ENCODE data around the gene CLEC2A. TPM values are rescaled to one million over a fixed set of nuclear protein-coding genes. Genes with fewer than 3 reads are reported as not detected.

The CLEC2A gene
- total RNA-seq, 2 experiments from 2014 or later: not detected

DNA sequence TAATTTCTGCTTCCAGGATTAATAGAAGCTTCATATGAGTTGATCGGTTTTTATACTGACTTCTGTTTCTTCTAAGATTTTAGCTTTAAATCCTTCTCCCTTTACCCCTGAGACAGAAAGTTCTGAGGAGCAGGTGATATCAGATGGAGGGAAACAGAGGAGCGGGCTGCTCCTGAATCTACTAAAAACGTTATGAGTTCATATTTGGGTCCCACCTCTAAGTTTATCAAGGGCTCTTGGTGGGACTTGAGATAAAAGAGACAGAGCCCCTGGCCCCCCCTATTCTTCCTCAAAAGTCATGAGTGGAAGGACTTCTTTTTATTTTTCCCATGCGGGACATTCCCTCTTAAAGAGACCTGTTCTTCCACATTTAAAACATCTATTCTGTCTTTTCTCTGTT lies 23.8 kb downstream of the CLEC2A start:
- POLR2A ChIA-PET: interaction anchor here (0.5 to 1.2 kb wide), 3 partner anchors 41 to 1633 kb away, joined by 3 read pairs; no protein-coding TSS in a partner anchor

DNA sequence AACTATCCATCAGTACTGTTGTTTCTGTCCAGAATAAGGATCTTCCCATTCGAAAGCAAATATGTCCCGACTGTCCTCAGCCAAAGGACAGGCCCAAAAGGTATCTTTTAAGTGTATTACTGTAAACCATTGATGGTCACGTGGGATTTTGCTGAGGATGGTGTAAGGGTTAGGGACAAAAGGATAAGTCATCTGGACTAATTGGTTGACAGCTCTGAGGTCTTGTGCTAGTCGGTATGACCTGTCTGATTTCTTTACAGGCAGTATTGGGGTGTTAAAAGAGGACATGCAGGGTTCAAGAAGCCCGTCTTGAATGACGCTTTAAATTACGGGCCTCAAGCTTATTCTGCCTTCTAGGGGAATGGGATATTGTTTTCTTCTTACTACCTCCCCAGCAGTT lies 24.4 kb downstream of the CLEC2A start:
- ATAC-seq (no peak), DNase-seq (no peak)
- Mint-ChIP-seq H3K4me1 (ENCODE audit: low read depth) (peaks cover 58% of the 10 kb centered on the region), H3K4me3 (no peak overlapping the region), H3K27ac (peak overlapping the region; percentile 89), H3K9me3 (ENCODE audit: insufficient read depth) (peaks cover 83% of the 10 kb centered on the region), H3K36me3 (ENCODE audit: low read depth) (peaks cover 89% of the 10 kb centered on the region), H3K27me3 (ENCODE audit: low read depth) (no peaks in the 10 kb centered on the region)
- POLR2A ChIA-PET: interaction anchor here (0.5 to 1.2 kb wide), 3 partner anchors 41 to 1634 kb away, joined by 3 read pairs; no protein-coding TSS in a partner anchor
- CTCF ChIA-PET: interaction anchor here (0.9 to 3.4 kb wide), 9 partner anchors 13 to 165 kb away, joined by 3 to 20 read pairs (median 4); no protein-coding TSS in a partner anchor

More for the DNA sequence above, 23.8 kb downstream of the CLEC2A start:
- CTCF ChIA-PET: interaction anchor here (0.9 to 2.7 kb wide), 7 partner anchors 12 to 165 kb away, joined by 3 to 13 read pairs (median 4); no protein-coding TSS in a partner anchor
- no peak overlapping the region for H3K27ac Mint-ChIP-seq
- no peaks in the 10 kb centered on the region for H3K27me3 Mint-ChIP-seq (ENCODE audit: low read depth)
- H3K9me3 Mint-ChIP-seq (ENCODE audit: insufficient read depth): peaks cover 79% of the 10 kb centered on the region
- peaks cover 60% of the 10 kb centered on the region for H3K4me1 Mint-ChIP-seq (ENCODE audit: low read depth)
- H3K4me3 Mint-ChIP-seq: no peak overlapping the region
- no peak for ATAC-seq
- DNase-seq: no peak
- peaks cover 84% of the 10 kb centered on the region for H3K36me3 Mint-ChIP-seq (ENCODE audit: low read depth)

DNA sequence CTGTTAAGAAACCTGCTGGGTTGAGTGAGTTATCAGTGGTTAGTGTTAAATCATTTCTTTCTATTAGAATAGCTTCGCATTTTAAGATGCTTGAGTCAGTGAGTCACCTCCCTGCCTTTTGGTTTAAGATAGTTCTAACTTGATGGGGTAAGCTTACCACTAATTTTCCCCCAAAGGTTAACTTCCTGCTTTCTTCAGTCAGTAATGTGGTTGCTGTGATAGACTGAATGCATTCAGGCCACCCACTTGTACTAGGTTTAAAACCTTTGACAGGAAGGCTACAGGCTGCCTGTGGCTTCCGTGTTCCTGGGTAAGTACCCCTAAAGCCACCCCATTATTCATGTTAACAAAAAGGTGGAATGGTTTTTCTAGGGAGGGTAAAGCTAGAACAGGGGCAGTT lies 25.3 kb downstream of the CLEC2A start:
- Mint-ChIP-seq H3K4me1 (ENCODE audit: low read depth) (peaks cover 52% of the 10 kb centered on the region), H3K27me3 (ENCODE audit: low read depth) (no peaks in the 10 kb centered on the region), H3K4me3 (peak overlapping the region; percentile 55), H3K9me3 (ENCODE audit: insufficient read depth) (peaks cover 86% of the 10 kb centered on the region), H3K36me3 (ENCODE audit: low read depth) (peaks cover 85% of the 10 kb centered on the region), H3K27ac (peak overlapping the region; percentile 89)
- DNase-seq (peak; percentile 70), ATAC-seq (peak; percentile 97)
- ChIA-PET POLR2A (interaction anchor here (0.6 to 2.1 kb wide), 4 partner anchors 36 to 305 kb away, joined by 3 to 9 read pairs (median 4); partner anchors contain the start of gene CLEC2B), CTCF (interaction anchor here (0.7 to 4.2 kb wide), 19 partner anchors 9 to 164 kb away, joined by 3 to 20 read pairs (median 4); partner anchors contain the start of gene CLEC12B)

DNA sequence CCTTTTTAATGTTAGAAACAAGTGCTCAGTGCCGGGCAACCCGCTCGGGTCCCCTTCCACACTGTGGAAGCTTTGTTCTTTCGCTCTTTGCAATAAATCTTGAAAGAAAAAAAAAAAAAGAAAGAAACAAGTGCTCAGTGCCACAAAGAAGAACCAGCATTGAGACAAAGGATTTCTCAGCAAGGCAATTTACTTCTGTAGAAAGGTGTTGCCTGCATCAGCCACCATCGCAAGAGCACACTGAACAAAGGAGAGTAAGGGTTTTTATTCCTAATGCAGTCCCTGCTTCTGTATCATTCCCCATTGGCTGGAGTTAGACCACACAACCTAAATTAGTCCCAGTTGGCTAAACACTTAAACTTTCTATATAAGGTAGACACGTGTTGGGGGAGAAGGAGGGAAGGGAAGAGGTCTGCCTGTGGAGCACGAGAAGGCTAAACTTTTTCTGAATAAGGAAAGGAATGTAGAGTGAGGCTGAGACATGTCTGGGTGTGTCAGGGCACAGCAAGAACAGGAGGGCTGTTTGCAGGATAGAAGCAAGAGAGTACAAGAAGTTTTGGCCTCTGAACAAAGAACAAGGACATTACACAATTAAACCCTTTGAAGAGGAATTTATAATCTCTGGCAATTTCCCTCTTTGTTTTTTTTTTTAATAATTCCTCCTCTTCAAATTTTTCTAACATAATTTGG lies 29.5 kb downstream of the CLEC2A start:
- Mint-ChIP-seq H3K36me3 (ENCODE audit: low read depth) (peaks cover 56% of the 10 kb centered on the region), H3K27ac (no peak overlapping the region), H3K27me3 (ENCODE audit: low read depth) (no peaks in the 10 kb centered on the region), H3K4me1 (ENCODE audit: low read depth) (peaks cover 31% of the 10 kb centered on the region), H3K4me3 (no peak overlapping the region), H3K9me3 (ENCODE audit: insufficient read depth) (peaks cover 46% of the 10 kb centered on the region)
- ChIA-PET CTCF (no interaction called here), POLR2A (no interaction called here)
- DNase-seq (no peak), ATAC-seq (no peak)

DNA sequence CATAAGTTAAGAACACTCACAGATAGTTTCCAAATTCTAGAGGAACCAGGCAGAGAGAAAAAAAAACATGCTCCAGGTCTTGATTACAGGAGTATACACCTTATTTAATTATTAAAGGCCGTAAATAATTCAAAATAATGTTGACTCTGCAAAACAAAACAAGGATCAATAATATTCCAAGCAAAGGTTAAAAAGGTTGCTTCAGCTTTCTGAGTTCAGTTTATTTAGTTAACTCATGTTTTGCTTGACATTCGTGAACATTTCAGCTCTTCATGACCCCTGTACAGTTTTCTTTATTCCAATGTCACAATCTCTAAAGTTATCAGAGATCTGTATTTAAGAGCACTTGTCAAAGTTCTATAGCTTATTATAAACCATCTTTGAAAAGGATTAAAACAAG lies 31.2 kb downstream of the CLEC2A start:
- peaks cover 39% of the 10 kb centered on the region for H3K9me3 Mint-ChIP-seq (ENCODE audit: insufficient read depth)
- ChIA-PET POLR2A (interaction anchor here (0.7 kb wide), 1 partner anchor 30 kb away, joined by 3 read pairs; no protein-coding TSS in a partner anchor), CTCF (interaction anchor here (1.4 kb wide), 1 partner anchor 11 kb away, joined by 4 read pairs; no protein-coding TSS in a partner anchor)
- H3K4me3 Mint-ChIP-seq: no peak overlapping the region
- ATAC-seq (no peak), DNase-seq (no peak)
- H3K27ac Mint-ChIP-seq: no peak overlapping the region
- no peaks in the 10 kb centered on the region for H3K27me3 Mint-ChIP-seq (ENCODE audit: low read depth)
- peaks cover 18% of the 10 kb centered on the region for H3K4me1 Mint-ChIP-seq (ENCODE audit: low read depth)
- peaks cover 41% of the 10 kb centered on the region for H3K36me3 Mint-ChIP-seq (ENCODE audit: low read depth)

DNA sequence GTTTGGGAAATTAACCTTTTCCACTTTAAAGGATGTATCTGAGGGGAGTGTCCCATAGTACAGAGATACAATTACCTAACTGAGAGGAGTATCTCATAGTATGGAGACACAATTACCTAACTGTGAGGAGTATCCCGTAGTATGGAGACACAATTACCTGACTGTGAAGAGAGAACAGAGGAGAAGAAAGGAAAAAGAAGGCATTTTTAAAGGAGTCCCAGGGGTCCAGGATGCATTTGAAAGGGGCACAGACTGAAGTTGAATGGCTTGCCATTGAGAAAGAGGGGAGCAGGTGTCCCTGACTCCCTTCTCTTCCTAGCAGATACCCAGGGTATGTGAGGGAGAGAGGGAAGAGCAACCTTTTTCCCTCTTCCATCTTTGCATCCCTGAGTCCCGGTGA lies 33.0 kb downstream of the CLEC2A start:
- H3K9me3 Mint-ChIP-seq (ENCODE audit: insufficient read depth): peaks cover 25% of the 10 kb centered on the region
- no peak overlapping the region for H3K27ac Mint-ChIP-seq
- POLR2A ChIA-PET: no interaction called here
- ATAC-seq: no peak
- CTCF ChIA-PET: no interaction called here
- no peak overlapping the region for H3K4me3 Mint-ChIP-seq
- DNase-seq: no peak
- H3K27me3 Mint-ChIP-seq (ENCODE audit: low read depth): no peaks in the 10 kb centered on the region
- H3K4me1 Mint-ChIP-seq (ENCODE audit: low read depth): peaks cover 9% of the 10 kb centered on the region
- H3K36me3 Mint-ChIP-seq (ENCODE audit: low read depth): peaks cover 27% of the 10 kb centered on the region

DNA sequence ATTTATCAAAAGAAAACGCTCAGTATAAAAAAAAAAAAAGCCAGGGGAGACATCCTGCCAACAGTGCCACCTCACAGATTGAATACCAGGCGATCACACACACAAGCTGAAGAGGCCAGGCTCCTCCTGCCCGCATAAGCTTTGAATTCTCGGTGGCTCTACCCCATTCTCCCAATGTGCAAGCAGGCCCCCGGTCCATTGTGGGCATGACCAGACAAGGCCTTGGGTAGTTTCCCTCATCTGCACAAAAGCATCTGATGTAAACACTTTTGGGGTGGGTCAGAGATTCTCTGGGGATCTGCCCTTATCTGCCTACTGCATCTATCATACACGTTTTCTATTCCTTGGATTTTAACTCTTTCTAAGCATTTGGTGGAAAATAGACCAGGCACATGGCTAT lies 34.6 kb downstream of the CLEC2A start:
- H3K9me3 Mint-ChIP-seq (ENCODE audit: insufficient read depth): peaks cover 9% of the 10 kb centered on the region
- peaks cover 16% of the 10 kb centered on the region for H3K4me1 Mint-ChIP-seq (ENCODE audit: low read depth)
- no peak overlapping the region for H3K4me3 Mint-ChIP-seq
- ATAC-seq (no peak), DNase-seq (no peak)
- POLR2A ChIA-PET: no interaction called here
- H3K27ac Mint-ChIP-seq: no peak overlapping the region
- CTCF ChIA-PET: interaction anchor here (1.2 to 1.3 kb wide), 2 partner anchors 9 to 43 kb away, joined by 3 to 4 read pairs; no protein-coding TSS in a partner anchor
- H3K27me3 Mint-ChIP-seq (ENCODE audit: low read depth): no peaks in the 10 kb centered on the region
- H3K36me3 Mint-ChIP-seq (ENCODE audit: low read depth): peaks cover 11% of the 10 kb centered on the region

DNA sequence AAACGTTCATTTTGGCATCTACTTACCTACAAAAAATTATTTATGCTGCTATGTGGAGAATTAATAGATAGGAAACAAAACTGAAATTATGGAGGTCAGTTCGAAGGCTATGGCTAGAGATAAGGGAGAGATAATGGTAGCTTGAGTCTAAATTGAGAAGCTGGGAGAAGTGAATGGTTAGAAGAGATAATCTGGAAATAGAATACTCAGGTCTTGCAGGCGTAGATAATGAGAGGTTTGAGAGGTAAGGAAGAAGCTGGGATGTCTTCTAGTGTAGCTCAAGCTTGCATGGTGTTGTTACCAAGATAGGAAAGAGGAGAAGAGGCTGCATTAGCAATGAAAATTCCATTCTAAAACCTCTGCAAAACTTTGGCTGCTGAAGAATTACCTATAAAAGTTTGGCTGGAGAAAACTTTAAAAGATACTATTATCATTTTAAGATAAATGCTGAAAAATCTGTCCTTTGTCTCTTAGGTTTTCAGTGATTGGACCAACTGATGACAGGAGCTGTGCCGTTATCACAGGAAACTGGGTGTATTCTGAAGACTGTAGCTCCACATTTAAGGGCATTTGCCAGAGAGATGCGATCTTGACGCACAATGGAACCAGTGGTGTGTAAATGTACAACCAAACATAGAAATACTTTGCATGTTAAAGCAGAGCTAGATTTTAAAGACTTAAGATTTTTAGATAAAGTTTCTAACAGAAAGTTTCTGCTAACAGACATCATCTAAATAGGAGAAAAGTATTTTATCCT lies 36.8 kb downstream of the CLEC2A start:
- POLR2A ChIA-PET: interaction anchor here (1.1 kb wide), 1 partner anchor 9 kb away, joined by 3 read pairs; no protein-coding TSS in a partner anchor
- no peak overlapping the region for H3K4me3 Mint-ChIP-seq
- DNase-seq: no peak
- peaks cover 16% of the 10 kb centered on the region for H3K4me1 Mint-ChIP-seq (ENCODE audit: low read depth)
- ATAC-seq: no peak
- H3K27ac Mint-ChIP-seq: no peak overlapping the region
- no peaks in the 10 kb centered on the region for H3K9me3 Mint-ChIP-seq (ENCODE audit: insufficient read depth)
- H3K36me3 Mint-ChIP-seq (ENCODE audit: low read depth): peaks cover 3% of the 10 kb centered on the region
- H3K27me3 Mint-ChIP-seq (ENCODE audit: low read depth): no peaks in the 10 kb centered on the region
- CTCF ChIA-PET: interaction anchor here (0.8 to 1.9 kb wide), 7 partner anchors 9 to 152 kb away, joined by 3 to 7 read pairs (median 4); no protein-coding TSS in a partner anchor

DNA sequence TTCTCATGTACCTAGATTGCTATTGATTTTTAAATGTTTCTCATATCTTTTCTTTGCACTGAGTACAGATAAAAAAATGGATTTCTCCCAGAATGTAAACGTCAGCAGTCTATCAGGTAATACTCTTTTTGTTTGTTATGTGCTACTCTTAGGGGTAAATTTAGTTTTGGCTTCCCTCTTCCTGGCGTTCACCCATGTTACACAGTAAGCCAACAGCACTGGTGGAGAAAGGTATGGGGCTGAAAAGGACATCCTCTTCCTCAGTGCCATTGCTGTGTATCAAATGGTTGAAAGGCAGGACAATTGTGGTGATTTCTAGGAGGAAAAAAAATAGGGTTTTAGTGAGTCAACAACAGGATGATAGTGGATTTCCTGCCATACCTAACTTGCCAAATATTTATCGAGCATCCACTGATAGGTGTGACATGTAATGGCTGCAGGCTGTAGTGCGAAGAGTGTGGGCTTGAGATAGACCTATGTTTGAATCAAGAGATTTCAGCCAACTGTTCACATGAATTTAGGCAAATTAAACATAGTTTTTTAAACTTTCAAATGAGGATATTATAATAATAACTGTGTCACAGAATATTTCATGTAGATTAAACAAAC lies 43.4 kb downstream of the CLEC2A start:
- Mint-ChIP-seq H3K4me3 (no peak overlapping the region), H3K27ac (peak overlapping the region; percentile 69), H3K9me3 (ENCODE audit: insufficient read depth) (peaks cover 11% of the 10 kb centered on the region), H3K4me1 (ENCODE audit: low read depth) (peaks cover 17% of the 10 kb centered on the region), H3K27me3 (ENCODE audit: low read depth) (no peaks in the 10 kb centered on the region), H3K36me3 (ENCODE audit: low read depth) (peaks cover 3% of the 10 kb centered on the region)
- ATAC-seq (no peak), DNase-seq (no peak)
- ChIA-PET POLR2A (no interaction called here), CTCF (no interaction called here)

DNA sequence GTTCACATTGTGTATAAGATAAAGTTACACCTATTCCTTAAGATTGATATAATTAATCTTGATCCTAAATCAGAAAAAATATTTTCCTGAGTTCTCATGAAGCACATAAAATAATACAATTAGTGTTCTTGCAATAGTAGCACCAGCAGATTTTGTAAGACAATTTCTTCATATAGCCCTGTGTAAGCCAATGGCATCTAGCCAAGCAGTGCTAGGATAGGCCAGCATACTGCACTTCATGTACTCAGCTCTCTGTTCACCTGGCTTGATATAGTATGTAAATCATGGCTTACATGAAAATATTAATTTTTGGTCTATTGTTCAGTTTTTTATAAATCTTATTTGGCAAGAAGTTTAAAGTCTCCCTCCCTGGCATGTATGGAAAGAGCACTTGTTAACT lies 49.0 kb downstream of the CLEC2A start:
- peaks cover 8% of the 10 kb centered on the region for H3K36me3 Mint-ChIP-seq (ENCODE audit: low read depth)
- ATAC-seq (no peak), DNase-seq (no peak)
- no peaks in the 10 kb centered on the region for H3K27me3 Mint-ChIP-seq (ENCODE audit: low read depth)
- no peak overlapping the region for H3K4me3 Mint-ChIP-seq
- ChIA-PET POLR2A (no interaction called here), CTCF (interaction anchor here (0.8 to 1.4 kb wide), 2 partner anchors 24 to 42 kb away, joined by 3 read pairs; no protein-coding TSS in a partner anchor)
- peaks cover 15% of the 10 kb centered on the region for H3K9me3 Mint-ChIP-seq (ENCODE audit: insufficient read depth)
- peaks cover 27% of the 10 kb centered on the region for H3K4me1 Mint-ChIP-seq (ENCODE audit: low read depth)
- no peak overlapping the region for H3K27ac Mint-ChIP-seq

DNA sequence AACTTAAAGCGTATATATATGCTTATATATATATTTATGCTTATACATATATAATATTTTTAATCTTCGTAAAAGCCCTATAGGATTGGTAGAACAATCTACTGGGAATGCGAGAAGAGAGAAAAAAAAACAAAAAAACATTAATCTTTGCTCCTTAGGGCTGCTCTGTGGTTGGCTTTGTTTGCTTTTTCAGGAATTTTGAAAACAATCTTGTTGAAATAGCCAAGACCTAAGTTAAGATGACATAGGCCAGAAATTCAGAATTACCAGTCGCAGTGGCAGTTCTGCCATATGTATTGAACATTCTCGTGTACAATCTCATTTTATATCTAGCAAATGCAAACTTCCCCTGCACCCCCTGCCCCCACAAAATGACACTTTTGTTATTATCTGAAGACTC lies 50.2 kb downstream of the CLEC2A start:
- H3K9me3 Mint-ChIP-seq (ENCODE audit: insufficient read depth): peaks cover 14% of the 10 kb centered on the region
- H3K36me3 Mint-ChIP-seq (ENCODE audit: low read depth): peaks cover 8% of the 10 kb centered on the region
- peaks cover 26% of the 10 kb centered on the region for H3K4me1 Mint-ChIP-seq (ENCODE audit: low read depth)
- no peak overlapping the region for H3K4me3 Mint-ChIP-seq
- no peak overlapping the region for H3K27ac Mint-ChIP-seq
- CTCF ChIA-PET: no interaction called here
- POLR2A ChIA-PET: no interaction called here
- DNase-seq (no peak), ATAC-seq (no peak)
- H3K27me3 Mint-ChIP-seq (ENCODE audit: low read depth): no peaks in the 10 kb centered on the region
